Caco-2 (cell line): Measurements from ENCODE around the gene PHLPP1. TPM values are rescaled to one million over a fixed set of nuclear protein-coding genes. Genes with fewer than 3 reads are reported as not detected.

Experiments
- BruUV-seq: library from RNA; stranded (reverse); fragments of 400-500 nt; replicated peaks from 2 replicates; lab custom pipeline; 2021; lab: Mats Ljungman, UMichigan
- CTCF ChIA-PET: fragments of 300-600 bp; sonication (Branson Sonifier 250); formaldehyde crosslinking; loops from one replicate; lab custom pipeline; 2022; ENCODE audit warnings: antibody characterized with exemption; lab: Charles Lee
- POLR2A ChIA-PET: fragments of 300-600 bp; sonication (Branson Sonifier 250); formaldehyde crosslinking; loops from one replicate; lab custom pipeline; 2022; ENCODE audit warnings: antibody characterized with exemption; lab: Charles Lee
- DNase-seq, 2 experiments: peaks; one replicate each; pipeline versions ENCODE4 v3.0.0 to v3.0.0-alpha.2; 2020 to 2022
- H3K27me3 ChIP-seq: replicated peaks from 2 replicates; pipeline ENCODE4 v1.6.0; 2011; ENCODE audit warnings: low read length; ENCODE audit not compliant: control insufficient read depth, insufficient read depth
- H3K36me3 ChIP-seq: 2 replicates; pipeline ENCODE4 v1.5.1; 2011; ENCODE audit warnings: low read length; ENCODE audit not compliant: control insufficient read depth, insufficient read depth
- H3K4me1 ChIP-seq: fragments of 250-450 bp; sonication (Bioruptor Pico); 2 replicates; pipeline ENCODE4 v1.5.1; 2020; ENCODE audit warnings: mild to moderate bottlenecking
- H3K4me3 ChIP-seq: 2 replicates; pipeline ENCODE4 v1.5.1; 2011; ENCODE audit warnings: low read depth, mild to moderate bottlenecking, control low read depth, low read length
- H3K9me3 ChIP-seq: fragments of 250-450 bp; sonication (Bioruptor Pico); 2 replicates; pipeline ENCODE4 v1.5.1; 2020; ENCODE audit warnings: mild to moderate bottlenecking, moderate library complexity
- H3K27ac Mint-ChIP-seq: one replicate; pipeline ENCODE4 v1.8.0; 2022; ENCODE audit warnings: mixed read lengths; ENCODE audit not compliant: unreplicated experiment
- H3K27me3 Mint-ChIP-seq: one replicate; pipeline ENCODE4 v1.8.0; 2022; ENCODE audit warnings: mixed read lengths; ENCODE audit not compliant: insufficient read depth, unreplicated experiment
- H3K36me3 Mint-ChIP-seq: one replicate; pipeline ENCODE4 v1.8.0; 2022; ENCODE audit warnings: mild to moderate bottlenecking, mixed read lengths; ENCODE audit not compliant: insufficient read depth, unreplicated experiment
- H3K4me1 Mint-ChIP-seq: one replicate; pipeline ENCODE4 v1.8.0; 2022; ENCODE audit warnings: low read depth, mixed read lengths; ENCODE audit not compliant: unreplicated experiment
- H3K4me3 Mint-ChIP-seq: one replicate; pipeline ENCODE4 v1.8.0; 2022; ENCODE audit warnings: mild to moderate bottlenecking, moderate library complexity, mixed read lengths; ENCODE audit not compliant: unreplicated experiment
- H3K9me3 Mint-ChIP-seq: one replicate; pipeline ENCODE4 v1.8.0; 2022; ENCODE audit warnings: mixed read lengths; ENCODE audit not compliant: unreplicated experiment
- intact Hi-C: fragments of 100-400 bp; cut with micrococcal nuclease; formaldehyde crosslinking; loops from one replicate; pipeline ENCODE4 v1.10.0; 2022; ENCODE audit not compliant: unreplicated experiment
- total RNA-seq: library from RNA; stranded (reverse); gene quantifications from 2 replicates; pipeline ENCODE4 v1.2.3, GENCODE V29; 2022
- TF ChIP-seq, protein P1 (sequence below), 2 experiments: fragments of 200-600 bp in 1 of 2; IDR thresholded peaks; 1 replicate in 1 of 2; 2 replicates in 1 of 2; pipeline versions ENCODE4 v1.5.1 to v1.8.0; 2011 to 2022; ENCODE audit warnings: antibody characterized with exemption in 1 of 2, control low read depth in 1 of 2, inconsistent platforms in 1 of 2, low read depth in 1 of 2, low read length in 1 of 2, mild to moderate bottlenecking in 1 of 2, moderate library complexity in 1 of 2; ENCODE audit not compliant: insufficient read depth in 1 of 2, severe bottlenecking in 1 of 2, unreplicated experiment in 1 of 2

The PHLPP1 gene
- total RNA-seq, 1 experiment from 2014 or later: 20.1 TPM

DNA sequence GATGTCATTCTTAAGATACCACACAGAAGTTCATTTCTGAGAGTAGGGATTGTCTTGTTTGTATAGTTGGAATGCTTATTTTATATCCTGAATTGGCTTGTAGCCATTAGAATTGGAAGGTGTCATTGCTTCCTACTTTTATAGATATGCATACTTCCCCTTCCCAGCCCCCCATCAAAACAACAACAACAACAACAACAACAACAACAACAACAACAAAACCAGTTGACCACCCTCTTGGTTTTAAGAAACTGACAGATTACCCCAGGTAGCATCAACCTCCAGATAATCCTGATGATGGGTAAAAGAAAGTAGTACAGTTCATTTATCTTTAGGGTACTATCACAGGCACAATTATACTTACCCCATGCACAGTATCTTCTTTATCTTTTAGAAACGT, 20.0 kb downstream of the PHLPP1 start:
- no peak for DNase-seq
- CTCF ChIA-PET: no interaction called here
- H3K27me3 Mint-ChIP-seq: no peaks in the 10 kb centered on the region
- peaks cover 5% of the 10 kb centered on the region for H3K36me3 Mint-ChIP-seq
- TF ChIP-seq, protein P1, sequence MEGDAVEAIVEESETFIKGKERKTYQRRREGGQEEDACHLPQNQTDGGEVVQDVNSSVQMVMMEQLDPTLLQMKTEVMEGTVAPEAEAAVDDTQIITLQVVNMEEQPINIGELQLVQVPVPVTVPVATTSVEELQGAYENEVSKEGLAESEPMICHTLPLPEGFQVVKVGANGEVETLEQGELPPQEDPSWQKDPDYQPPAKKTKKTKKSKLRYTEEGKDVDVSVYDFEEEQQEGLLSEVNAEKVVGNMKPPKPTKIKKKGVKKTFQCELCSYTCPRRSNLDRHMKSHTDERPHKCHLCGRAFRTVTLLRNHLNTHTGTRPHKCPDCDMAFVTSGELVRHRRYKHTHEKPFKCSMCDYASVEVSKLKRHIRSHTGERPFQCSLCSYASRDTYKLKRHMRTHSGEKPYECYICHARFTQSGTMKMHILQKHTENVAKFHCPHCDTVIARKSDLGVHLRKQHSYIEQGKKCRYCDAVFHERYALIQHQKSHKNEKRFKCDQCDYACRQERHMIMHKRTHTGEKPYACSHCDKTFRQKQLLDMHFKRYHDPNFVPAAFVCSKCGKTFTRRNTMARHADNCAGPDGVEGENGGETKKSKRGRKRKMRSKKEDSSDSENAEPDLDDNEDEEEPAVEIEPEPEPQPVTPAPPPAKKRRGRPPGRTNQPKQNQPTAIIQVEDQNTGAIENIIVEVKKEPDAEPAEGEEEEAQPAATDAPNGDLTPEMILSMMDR (IDR thresholded peaks at IDR 0.05; ENCODE audit: insufficient read depth in 1 of 2, low read depth in 1 of 2, low read length in 1 of 2, severe bottlenecking in 1 of 2, unreplicated experiment in 1 of 2): no peak
- Histone ChIP-seq H3K4me1 (peaks cover 2% of the 10 kb centered on the region; the same call in 1 of the 2 replicates), H3K4me3 (no peak overlapping the region), H3K27me3 (no peaks in the 10 kb centered on the region), H3K36me3 (no peaks in the 10 kb centered on the region), H3K9me3 (no peaks in the 10 kb centered on the region)
- BruUV-seq: no TSS peak
- no peak overlapping the region for H3K4me3 Mint-ChIP-seq
- intact Hi-C loops: no loop called here
- H3K4me1 Mint-ChIP-seq: peaks cover 25% of the 10 kb centered on the region
- POLR2A ChIA-PET: no interaction called here
- H3K27ac Mint-ChIP-seq: no peak overlapping the region
- H3K9me3 Mint-ChIP-seq: no peaks in the 10 kb centered on the region

GRCh38 chr18:62736077-62736855, 20.9 kb downstream of the PHLPP1 start:
- intact Hi-C loops: no loop called here
- Mint-ChIP-seq H3K9me3 (no peaks in the 10 kb centered on the region), H3K4me3 (no peak overlapping the region), H3K27me3 (no peaks in the 10 kb centered on the region), H3K36me3 (peaks cover 8% of the 10 kb centered on the region), H3K4me1 (peaks cover 25% of the 10 kb centered on the region), H3K27ac (no peak overlapping the region)
- Histone ChIP-seq H3K9me3 (no peaks in the 10 kb centered on the region), H3K4me3 (no peak overlapping the region), H3K27me3 (no peaks in the 10 kb centered on the region), H3K36me3 (no peaks in the 10 kb centered on the region), H3K4me1 (peaks cover 9% of the 10 kb centered on the region; the same call in 1 of the 2 replicates)
- TF ChIP-seq, protein P1 (IDR thresholded peaks at IDR 0.05; ENCODE audit: insufficient read depth in 1 of 2, low read depth in 1 of 2, low read length in 1 of 2, severe bottlenecking in 1 of 2, unreplicated experiment in 1 of 2): no peak
- ChIA-PET POLR2A (no interaction called here), CTCF (no interaction called here)
- BruUV-seq: no TSS peak
- no peak for DNase-seq

- H3K4me3 ChIP-seq: no peak overlapping the region
- DNase-seq: no peak
- H3K4me3 Mint-ChIP-seq: no peak overlapping the region
- peaks cover 9% of the 10 kb centered on the region; the same call in 1 of the 2 replicates for H3K4me1 ChIP-seq
- CTCF ChIA-PET: no interaction called here
- H3K9me3 ChIP-seq: no peaks in the 10 kb centered on the region
- no peaks in the 10 kb centered on the region for H3K27me3 ChIP-seq
- H3K36me3 ChIP-seq: no peaks in the 10 kb centered on the region
- peaks cover 25% of the 10 kb centered on the region for H3K4me1 Mint-ChIP-seq
- H3K27me3 Mint-ChIP-seq: no peaks in the 10 kb centered on the region
- no TSS peak for BruUV-seq
- peaks cover 15% of the 10 kb centered on the region for H3K36me3 Mint-ChIP-seq
- no peaks in the 10 kb centered on the region for H3K9me3 Mint-ChIP-seq
- TF ChIP-seq, protein P1 (IDR thresholded peaks at IDR 0.05; ENCODE audit: insufficient read depth in 1 of 2, low read depth in 1 of 2, low read length in 1 of 2, severe bottlenecking in 1 of 2, unreplicated experiment in 1 of 2): no peak
- peak overlapping the region; percentile 62 for H3K27ac Mint-ChIP-seq
- POLR2A ChIA-PET: no interaction called here
- intact Hi-C loops: no loop called here
Measured at GRCh38 chr18:62737241-62737873, 22.0 kb downstream of the PHLPP1 start.
